ENCODE measurements around the gene PEMT. TPM values are rescaled to one million over a fixed set of nuclear protein-coding genes. Genes with fewer than 3 reads are reported as not detected.

Gene PEMT
- total and polyA plus RNA-seq, 2 donors (not counting 1 experiment from before 2014, with no cell fraction given), result 10.7 to 20.3 TPM

DNA sequence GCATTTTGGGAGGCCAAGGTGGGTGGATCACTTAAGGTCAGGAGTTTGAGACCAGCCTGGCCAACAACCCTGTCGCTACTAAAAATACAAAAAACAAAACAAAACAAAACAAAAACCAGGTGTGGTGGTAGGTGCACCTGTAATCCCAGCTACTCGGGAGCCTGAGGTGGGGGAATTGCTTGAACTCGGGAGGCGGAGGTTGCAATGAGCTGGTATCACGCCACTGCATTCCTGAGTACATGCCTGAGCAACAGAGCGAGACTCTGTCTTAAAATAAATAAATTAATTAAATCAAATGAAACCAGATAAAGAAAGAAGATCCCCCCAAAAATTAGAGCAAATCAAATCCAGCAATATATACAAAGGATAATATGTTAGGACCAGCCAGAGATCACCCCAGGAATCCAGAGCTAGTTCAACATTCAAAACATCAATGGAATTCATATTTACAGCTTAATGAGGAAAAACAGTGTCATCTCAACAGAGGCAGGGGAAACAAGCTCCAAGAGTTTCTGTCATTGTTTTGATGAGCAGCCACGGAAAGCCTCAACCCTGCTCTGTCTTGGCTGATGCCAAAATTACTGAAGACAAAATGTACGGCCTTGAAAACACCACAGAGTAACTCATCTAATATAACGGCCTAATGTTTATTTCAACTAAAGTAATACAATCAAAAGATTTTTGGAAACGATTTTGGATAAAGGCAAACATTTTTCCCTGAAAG lies 3.7 kb downstream of the PEMT start:
- Histone ChIP-seq H3K9me3 (ENCODE audit: control extremely low read depth in 1 of 3, control insufficient read depth in 2 of 3, insufficient read depth in 1 of 3, low read length in 2 of 3) (no peaks in the 10 kb centered on the region), H3K36me3 (replicated peaks in 1 of 2; ENCODE audit: control extremely low read depth in 1 of 2, control insufficient read depth in 1 of 2, extremely low read depth in 1 of 2, insufficient read depth in 2 of 2, low read length in 1 of 2) (no peaks in the 10 kb centered on the region), H3K4me1 (ENCODE audit: control insufficient read depth in 2 of 2, insufficient read depth in 2 of 2, low read length in 2 of 2) (peaks cover 12 to 17% of the 10 kb centered on the region in 2 donors), H3K79me2 (ENCODE audit: control insufficient read depth, insufficient read depth, low read length) (peaks cover 30% of the 10 kb centered on the region), H3K4me3 (ENCODE audit: control extremely low read depth in 1 of 5, extremely low read depth in 1 of 5, insufficient read depth in 1 of 5, low read depth in 2 of 5, low read length in 4 of 5) (no peak overlapping the region), H3K27ac (ENCODE audit: low read length in 2 of 2) (no peak overlapping the region), H3K27me3 (replicated peaks in 1 of 4; ENCODE audit: control extremely low read depth in 1 of 4, control insufficient read depth in 3 of 4, insufficient read depth in 4 of 4, low read length in 3 of 4) (no peaks in the 10 kb centered on the region), H3K9ac (ENCODE audit: low read length) (no peak overlapping the region), H4K20me1 (ENCODE audit: control insufficient read depth, insufficient read depth, low read length, poor library complexity, severe bottlenecking) (no peaks in the 10 kb centered on the region), H2AFZ (ENCODE audit: insufficient read depth, low read depth, low read length, poor library complexity, severe bottlenecking) (no peak overlapping the region), H3K4me2 (replicated peaks; ENCODE audit: low read depth, low read length, poor library complexity, severe bottlenecking) (no peak overlapping the region)
- TF ChIP-seq, protein P1, sequence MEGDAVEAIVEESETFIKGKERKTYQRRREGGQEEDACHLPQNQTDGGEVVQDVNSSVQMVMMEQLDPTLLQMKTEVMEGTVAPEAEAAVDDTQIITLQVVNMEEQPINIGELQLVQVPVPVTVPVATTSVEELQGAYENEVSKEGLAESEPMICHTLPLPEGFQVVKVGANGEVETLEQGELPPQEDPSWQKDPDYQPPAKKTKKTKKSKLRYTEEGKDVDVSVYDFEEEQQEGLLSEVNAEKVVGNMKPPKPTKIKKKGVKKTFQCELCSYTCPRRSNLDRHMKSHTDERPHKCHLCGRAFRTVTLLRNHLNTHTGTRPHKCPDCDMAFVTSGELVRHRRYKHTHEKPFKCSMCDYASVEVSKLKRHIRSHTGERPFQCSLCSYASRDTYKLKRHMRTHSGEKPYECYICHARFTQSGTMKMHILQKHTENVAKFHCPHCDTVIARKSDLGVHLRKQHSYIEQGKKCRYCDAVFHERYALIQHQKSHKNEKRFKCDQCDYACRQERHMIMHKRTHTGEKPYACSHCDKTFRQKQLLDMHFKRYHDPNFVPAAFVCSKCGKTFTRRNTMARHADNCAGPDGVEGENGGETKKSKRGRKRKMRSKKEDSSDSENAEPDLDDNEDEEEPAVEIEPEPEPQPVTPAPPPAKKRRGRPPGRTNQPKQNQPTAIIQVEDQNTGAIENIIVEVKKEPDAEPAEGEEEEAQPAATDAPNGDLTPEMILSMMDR (IDR thresholded peaks at IDR 0.05), result no peak
- no peak for TF ChIP-seq EZH2 (IDR thresholded peaks at IDR 0.05; ENCODE audit: borderline replicate concordance, insufficient read depth, low read depth, low read length, poor library complexity, severe bottlenecking)
- CTCF ChIA-PET, result interaction anchor here (0.8 kb wide), 1 partner anchor 10 kb away, joined by 3 read pairs; no protein-coding TSS in a partner anchor
- no peak overlapping the region for H3K27ac Mint-ChIP-seq
- DNase-seq (no peak), ATAC-seq (ENCODE audit: low read depth) (no peak)
- H3K4me3 Mint-ChIP-seq, result no peak overlapping the region
- H3K4me1 Mint-ChIP-seq, result peaks cover 16% of the 10 kb centered on the region
- H3K27me3 Mint-ChIP-seq, result no peaks in the 10 kb centered on the region
- no peaks in the 10 kb centered on the region for H3K9me3 Mint-ChIP-seq (ENCODE audit: insufficient read depth)
- WGBS (ENCODE audit: insufficient coverage), result 100% methylated on average over 1 of the region's 10 CpGs
- intact Hi-C loops (cut with micrococcal nuclease), result no loop called here
- POLR2A ChIA-PET, result no interaction called here

GRCh38 chr17:17582372-17582771 lies 9.1 kb downstream of the PEMT start:
- Mint-ChIP-seq H3K4me1 (no peaks in the 10 kb centered on the region), H3K27ac (no peak overlapping the region), H3K27me3 (no peaks in the 10 kb centered on the region), H3K9me3 (ENCODE audit: insufficient read depth) (no peaks in the 10 kb centered on the region), H3K4me3 (no peak overlapping the region)
- Histone ChIP-seq H3K9me3 (ENCODE audit: control extremely low read depth in 1 of 3, control insufficient read depth in 2 of 3, insufficient read depth in 1 of 3, low read length in 2 of 3) (no peaks in the 10 kb centered on the region), H3K9ac (ENCODE audit: low read length) (no peak overlapping the region), H4K20me1 (ENCODE audit: control insufficient read depth, insufficient read depth, low read length, poor library complexity, severe bottlenecking) (no peaks in the 10 kb centered on the region), H2AFZ (ENCODE audit: insufficient read depth, low read depth, low read length, poor library complexity, severe bottlenecking) (no peak overlapping the region), H3K36me3 (replicated peaks in 1 of 2; ENCODE audit: control extremely low read depth in 1 of 2, control insufficient read depth in 1 of 2, extremely low read depth in 1 of 2, insufficient read depth in 2 of 2, low read length in 1 of 2) (no peaks in the 10 kb centered on the region), H3K27ac (ENCODE audit: low read length in 2 of 2) (no peak overlapping the region), H3K79me2 (ENCODE audit: control insufficient read depth, insufficient read depth, low read length) (peaks cover 24% of the 10 kb centered on the region), H3K4me2 (replicated peaks; ENCODE audit: low read depth, low read length, poor library complexity, severe bottlenecking) (no peak overlapping the region), H3K4me1 (ENCODE audit: control insufficient read depth in 2 of 2, insufficient read depth in 2 of 2, low read length in 2 of 2) (no peaks in the 10 kb centered on the region), H3K27me3 (replicated peaks in 1 of 4; ENCODE audit: control extremely low read depth in 1 of 4, control insufficient read depth in 3 of 4, insufficient read depth in 4 of 4, low read length in 3 of 4) (no peaks in the 10 kb centered on the region), H3K4me3 (ENCODE audit: control extremely low read depth in 1 of 5, extremely low read depth in 1 of 5, insufficient read depth in 1 of 5, low read depth in 2 of 5, low read length in 4 of 5) (no peak overlapping the region)
- WGBS (ENCODE audit: insufficient coverage), result 100% methylated on average over 6 of the region's 6 CpGs
- TF ChIP-seq EZH2 (IDR thresholded peaks at IDR 0.05; ENCODE audit: borderline replicate concordance, insufficient read depth, low read depth, low read length, poor library complexity, severe bottlenecking), result no peak
- TF ChIP-seq, protein P1 (IDR thresholded peaks at IDR 0.05), result no peak
- DNase-seq (no peak), ATAC-seq (ENCODE audit: low read depth) (no peak)
- ChIA-PET POLR2A (interaction anchor here (0.6 kb wide), 1 partner anchor 153 kb away, joined by 4 read pairs; no protein-coding TSS in a partner anchor), CTCF (no interaction called here)
- intact Hi-C loops (cut with micrococcal nuclease), result no loop called here
